Testis (tissue), 3 donors: ENCODE results near the gene ALDH1A2. TPM values are rescaled to one million over a fixed set of nuclear protein-coding genes. Genes with fewer than 3 reads are reported as not detected.
"Not testable (repeated sequence)": the region's sequence is repeated elsewhere in the genome, so short reads cannot be mapped to it uniquely, and the experiment has no call there.

Experiments used
- DNase-seq: peaks from one replicate; pipeline ENCODE4 v3.0.0-alpha.2; 2019
- H3K27ac ChIP-seq, 2 donors: fragments of 200-600 bp; sonication (generic); one replicate each; pipeline ENCODE4 v1.5.1; 2019
- H3K27me3 ChIP-seq: fragments of 200-600 bp; sonication (generic); one replicate; pipeline ENCODE4 v1.5.1; 2019
- H3K36me3 ChIP-seq: fragments of 200-600 bp; sonication (generic); one replicate; pipeline ENCODE4 v1.5.1; 2017; ENCODE audit warnings: low read depth; ENCODE audit errors: missing control alignments
- H3K4me1 ChIP-seq: fragments of 200-600 bp; sonication (generic); one replicate; pipeline ENCODE4 v1.5.1; 2019
- H3K4me3 ChIP-seq, 2 donors: fragments of 200-600 bp; sonication (generic); one replicate each; pipeline ENCODE4 v1.5.1; 2017 to 2019
- H3K9me3 ChIP-seq: fragments of 200-600 bp; sonication (generic); one replicate; pipeline ENCODE4 v1.5.1; 2017
- POLR2A ChIP-seq: fragments of 450-650 bp; IDR thresholded peaks from one replicate; pipeline ENCODE4 v1.6.1; 2017; ENCODE audit warnings: antibody characterized with exemption, mild to moderate bottlenecking, moderate library complexity
- WGBS, 2 donors: methylation state at CpG; one replicate each; pipeline ENCODE4 v1.1.5; 2018; 5-methylcytosine and 5-hydroxymethylcytosine counted together
- intact Hi-C: fragments of 100-400 bp; cut with DNase I; formaldehyde crosslinking; loops from one replicate; pipeline ENCODE4 v1.15.1; 2023; ENCODE audit warnings: low total_unique reads
- polyA plus RNA-seq: library from polyadenylated mRNA; stranded (reverse); fragments of 350-450 nt; fragmentation: Illumina TruSeq; extraction: RNeasy Lipid Tissue Mini Kit (QIAGEN cat#74804); gene quantifications from one replicate; pipeline ENCODE4 v1.2.3, GENCODE V29; 2014; ENCODE audit warnings: low read depth, low replicate concordance; ENCODE audit not compliant: insufficient read depth
- total RNA-seq, 2 donors: library from RNA; depleted of rRNA; stranded (reverse); fragments of >200 nt; gene quantifications; one replicate each; pipeline ENCODE4 v1.2.3, GENCODE V29; 2016
- TF ChIP-seq, protein P1 (sequence below), 3 experiments: fragments of 450-650 bp in 2 of 3; fragments of 200-600 bp in 1 of 3; sonication (generic) in 1 of 3; IDR thresholded peaks; one replicate each; pipeline ENCODE4 v1.5.1; 2016 to 2019; ENCODE audit warnings: antibody characterized with exemption in 3 of 3, mild to moderate bottlenecking in 2 of 3, moderate library complexity in 1 of 3

ALDH1A2 gene
- total and polyA plus RNA-seq, 3 donors from 2014 or later = 71.2 to 210 (median 91.2) TPM

DNA sequence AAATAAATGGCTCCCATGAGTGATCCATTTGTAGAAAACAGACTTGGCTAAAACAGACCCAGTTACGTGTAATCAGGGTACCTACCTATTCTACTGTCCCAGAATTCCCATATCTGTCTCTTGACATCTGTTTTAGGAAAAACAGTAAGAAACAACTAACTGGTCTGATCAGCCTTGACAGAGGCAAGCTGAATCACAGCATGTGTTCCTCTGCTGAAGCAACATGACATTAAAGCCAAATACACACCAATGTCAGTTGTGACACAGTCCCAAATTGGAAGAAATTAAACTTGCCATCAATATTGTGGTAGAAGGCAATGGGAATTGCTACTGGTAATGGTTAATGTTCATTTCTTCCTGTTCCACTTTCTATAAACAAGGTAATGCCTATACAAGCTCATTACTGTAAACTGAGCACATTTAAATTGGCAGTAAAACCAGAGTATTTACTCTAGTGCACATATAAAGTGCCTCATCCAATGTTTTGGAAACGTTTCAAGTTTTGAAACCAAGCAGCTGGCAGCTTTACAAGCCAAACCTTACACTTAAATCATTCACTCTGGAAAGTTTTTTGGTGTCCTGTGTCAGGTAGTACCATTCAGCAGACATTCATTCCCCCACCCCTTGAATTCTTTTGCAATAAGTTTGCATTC lies 27.0 kb downstream of the ALDH1A2 start:
- DNase-seq = no peak
- no peaks in the 10 kb centered on the region for H3K36me3 ChIP-seq
- no peak overlapping the region for H3K4me3 ChIP-seq
- H3K4me1 ChIP-seq = no peaks in the 10 kb centered on the region
- H3K9me3 ChIP-seq = no peaks in the 10 kb centered on the region
- TF ChIP-seq, protein P1, sequence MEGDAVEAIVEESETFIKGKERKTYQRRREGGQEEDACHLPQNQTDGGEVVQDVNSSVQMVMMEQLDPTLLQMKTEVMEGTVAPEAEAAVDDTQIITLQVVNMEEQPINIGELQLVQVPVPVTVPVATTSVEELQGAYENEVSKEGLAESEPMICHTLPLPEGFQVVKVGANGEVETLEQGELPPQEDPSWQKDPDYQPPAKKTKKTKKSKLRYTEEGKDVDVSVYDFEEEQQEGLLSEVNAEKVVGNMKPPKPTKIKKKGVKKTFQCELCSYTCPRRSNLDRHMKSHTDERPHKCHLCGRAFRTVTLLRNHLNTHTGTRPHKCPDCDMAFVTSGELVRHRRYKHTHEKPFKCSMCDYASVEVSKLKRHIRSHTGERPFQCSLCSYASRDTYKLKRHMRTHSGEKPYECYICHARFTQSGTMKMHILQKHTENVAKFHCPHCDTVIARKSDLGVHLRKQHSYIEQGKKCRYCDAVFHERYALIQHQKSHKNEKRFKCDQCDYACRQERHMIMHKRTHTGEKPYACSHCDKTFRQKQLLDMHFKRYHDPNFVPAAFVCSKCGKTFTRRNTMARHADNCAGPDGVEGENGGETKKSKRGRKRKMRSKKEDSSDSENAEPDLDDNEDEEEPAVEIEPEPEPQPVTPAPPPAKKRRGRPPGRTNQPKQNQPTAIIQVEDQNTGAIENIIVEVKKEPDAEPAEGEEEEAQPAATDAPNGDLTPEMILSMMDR (IDR thresholded peaks at IDR 0.05) = no peak
- no peak for TF ChIP-seq POLR2A
- 49 to 58% methylated on average over 2 of the region's 2 CpGs for WGBS, 2 donors
- no peak overlapping the region for H3K27ac ChIP-seq
- H3K27me3 ChIP-seq = no peaks in the 10 kb centered on the region
- intact Hi-C loops = no loop called here

DNA sequence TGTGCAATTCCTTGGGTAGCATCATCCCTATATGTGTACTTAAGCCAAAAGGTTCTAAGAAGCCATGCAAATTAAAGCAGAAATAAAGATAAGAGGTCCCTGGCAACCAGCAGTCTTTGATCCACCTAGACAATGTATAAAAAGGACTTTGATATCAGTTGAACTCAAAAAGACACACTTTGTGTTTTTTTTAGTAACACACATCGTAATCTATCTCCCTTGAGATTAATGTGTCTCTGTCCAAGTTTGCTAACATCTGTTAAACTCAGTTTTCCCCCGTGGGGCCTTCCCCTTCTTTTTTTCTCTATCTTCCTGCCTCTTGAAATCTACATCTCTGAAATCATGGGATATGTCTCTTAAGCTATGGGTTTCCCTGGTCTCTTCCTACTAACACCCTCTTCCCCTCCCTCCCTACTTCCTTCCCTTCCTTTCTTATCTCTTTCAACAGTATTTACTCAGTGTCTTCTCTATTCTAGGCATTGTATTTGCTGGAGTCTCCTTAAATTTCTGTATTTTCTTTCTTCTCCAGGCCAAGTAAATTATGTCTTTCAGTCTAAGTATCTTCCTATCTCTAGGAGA lies 27.7 kb downstream of the ALDH1A2 start:
- H3K27me3 ChIP-seq = no peaks in the 10 kb centered on the region
- no peaks in the 10 kb centered on the region for H3K36me3 ChIP-seq
- H3K9me3 ChIP-seq = no peaks in the 10 kb centered on the region
- 25 to 47% methylated on average over 2 of the region's 2 CpGs for WGBS, 2 donors
- TF ChIP-seq, protein P1 (IDR thresholded peaks at IDR 0.05) = no peak
- TF ChIP-seq POLR2A = no peak
- no peak overlapping the region for H3K27ac ChIP-seq
- intact Hi-C loops = no loop called here
- H3K4me3 ChIP-seq = no peak overlapping the region
- H3K4me1 ChIP-seq = no peaks in the 10 kb centered on the region
- DNase-seq = no peak

GRCh38 chr15:58036579-58036978 lies 28.9 kb downstream of the ALDH1A2 start:
- TF ChIP-seq POLR2A = no peak
- TF ChIP-seq, protein P1 (IDR thresholded peaks at IDR 0.05) = no peak
- intact Hi-C loops = no loop called here
- Histone ChIP-seq H3K4me3 (no peak overlapping the region), H3K9me3 (no peaks in the 10 kb centered on the region), H3K36me3 (no peaks in the 10 kb centered on the region), H3K27me3 (no peaks in the 10 kb centered on the region), H3K27ac (no peak overlapping the region), H3K4me1 (no peaks in the 10 kb centered on the region)
- DNase-seq = no peak
- 81 to 82% methylated on average over 4 of the region's 4 CpGs for WGBS, 2 donors

- H3K36me3 ChIP-seq, H3K4me3 ChIP-seq, DNase-seq, H3K27ac ChIP-seq, intact Hi-C loops, H3K4me1 ChIP-seq, H3K9me3 ChIP-seq, H3K27me3 ChIP-seq: not testable (repeated sequence)
- 89 to 97% methylated on average over 1 of the region's 1 CpG for WGBS, 2 donors
Measured at GRCh38 chr15:58028392-58028791, 37.1 kb downstream of the ALDH1A2 start.

- no peak for DNase-seq
- intact Hi-C loops = no loop called here
- no peaks in the 10 kb centered on the region for H3K4me1 ChIP-seq
- H3K27me3 ChIP-seq = no peaks in the 10 kb centered on the region
- H3K27ac ChIP-seq = no peak overlapping the region
- no peaks in the 10 kb centered on the region for H3K36me3 ChIP-seq
- WGBS, 2 donors = 95 to 100% methylated on average over 5 to 7 of the region's 7 CpGs
- H3K9me3 ChIP-seq = no peaks in the 10 kb centered on the region
- H3K4me3 ChIP-seq = no peak overlapping the region
- no peak for TF ChIP-seq POLR2A
- TF ChIP-seq, protein P1 (IDR thresholded peaks at IDR 0.05) = no peak
Measured at GRCh38 chr15:58026552-58026951, 39.0 kb downstream of the ALDH1A2 start.
